H9 (cell line): ENCODE results near the gene COG2. TPM values are rescaled to one million over a fixed set of nuclear protein-coding genes. Genes with fewer than 3 reads are reported as not detected.

ENCODE experiments used
- DNase-seq: peaks from one replicate; pipeline ENCODE4 v3.0.0-alpha.2; 2017
- H2AFZ ChIP-seq: one replicate; pipeline ENCODE4 v1.6.1; 2013; ENCODE audit warnings: mild to moderate bottlenecking, low read length, control low read depth, moderate library complexity
- H2AK5ac ChIP-seq: 2 replicates; pipeline ENCODE4 v1.6.1; 2013; ENCODE audit warnings: low read length, control low read depth, mixed read lengths; ENCODE audit not compliant: insufficient read length
- H2BK120ac ChIP-seq: one replicate; pipeline ENCODE4 v1.6.1; 2013; ENCODE audit warnings: low read depth, mild to moderate bottlenecking, low read length, control low read depth, inconsistent platforms; ENCODE audit not compliant: poor library complexity, severe bottlenecking
- H2BK12ac ChIP-seq: 2 replicates; pipeline ENCODE4 v1.6.1; 2013; ENCODE audit warnings: low read length, control low read depth, mixed read lengths, low read depth; ENCODE audit not compliant: insufficient read length
- H2BK15ac ChIP-seq: 2 replicates; pipeline ENCODE4 v1.6.1; 2013; ENCODE audit warnings: low read depth, low read length, control low read depth
- H2BK20ac ChIP-seq: one replicate; pipeline ENCODE4 v1.6.1; 2013; ENCODE audit warnings: low read depth, mild to moderate bottlenecking, low read length, control low read depth, inconsistent platforms; ENCODE audit not compliant: poor library complexity, severe bottlenecking
- H2BK5ac ChIP-seq: 2 replicates; pipeline ENCODE4 v1.6.1; 2013; ENCODE audit warnings: low read length, control low read depth, mixed read lengths; ENCODE audit not compliant: insufficient read length
- H3K14ac ChIP-seq: 2 replicates; pipeline ENCODE4 v1.6.1; 2013; ENCODE audit warnings: low read length, control low read depth; ENCODE audit not compliant: insufficient read depth
- H3K18ac ChIP-seq: 2 replicates; pipeline ENCODE4 v1.6.1; 2013; ENCODE audit warnings: low read depth, mild to moderate bottlenecking, mixed read lengths, low read length, control low read depth; ENCODE audit not compliant: insufficient read length
- H3K23ac ChIP-seq: 2 replicates; pipeline ENCODE4 v1.6.1; 2013; ENCODE audit warnings: low read length, control low read depth, mixed read lengths, low read depth; ENCODE audit not compliant: insufficient read length
- H3K23me2 ChIP-seq: 2 replicates; pipeline ENCODE4 v1.6.1; 2013; ENCODE audit warnings: low read depth, mild to moderate bottlenecking, mixed read lengths, low read length, control low read depth; ENCODE audit not compliant: insufficient read length, poor library complexity, severe bottlenecking
- H3K27ac ChIP-seq: 2 replicates; pipeline ENCODE4 v1.5.1; 2013; ENCODE audit warnings: low read length, control low read depth, mixed read lengths, low read depth; ENCODE audit not compliant: insufficient read length
- H3K27me3 ChIP-seq: 2 replicates; pipeline ENCODE4 v1.6.1; 2013; ENCODE audit warnings: low read length, control low read depth, inconsistent platforms; ENCODE audit not compliant: insufficient read depth
- H3K4ac ChIP-seq: 2 replicates; pipeline ENCODE4 v1.6.1; 2013; ENCODE audit warnings: low read depth, mild to moderate bottlenecking, control low read depth, inconsistent platforms, low read length, moderate library complexity
- H3K4me1 ChIP-seq: 2 replicates; pipeline ENCODE4 v1.6.1; 2013; ENCODE audit warnings: low read length, control low read depth, inconsistent platforms; ENCODE audit not compliant: insufficient read depth
- H3K4me2 ChIP-seq: 2 replicates; pipeline ENCODE4 v1.6.1; 2013; ENCODE audit warnings: low read length, control low read depth, mixed read lengths; ENCODE audit not compliant: insufficient read length, insufficient read depth
- H3K56ac ChIP-seq: 2 replicates; pipeline ENCODE4 v1.6.1; 2013; ENCODE audit warnings: low read depth, mild to moderate bottlenecking, mixed read lengths, low read length, control low read depth; ENCODE audit not compliant: insufficient read length
- H3K79me1 ChIP-seq: 2 replicates; pipeline ENCODE4 v1.6.1; 2013; ENCODE audit warnings: low read depth, mild to moderate bottlenecking, moderate library complexity, low read length, control low read depth, inconsistent platforms; ENCODE audit not compliant: insufficient read depth, poor library complexity, severe bottlenecking
- H3K79me2 ChIP-seq: 2 replicates; pipeline ENCODE4 v1.6.1; 2013; ENCODE audit warnings: low read length, control low read depth, inconsistent platforms; ENCODE audit not compliant: insufficient read depth
- H3K9ac ChIP-seq: 2 replicates; pipeline ENCODE4 v1.6.1; 2013; ENCODE audit warnings: low read length, control low read depth, mixed read lengths; ENCODE audit not compliant: insufficient read length; ENCODE audit errors: extremely low read depth
- H3K9me3 ChIP-seq: one replicate; pipeline ENCODE4 v1.6.1; 2013; ENCODE audit warnings: low read depth, low read length, inconsistent platforms; ENCODE audit not compliant: control insufficient read depth
- H3T11ph ChIP-seq: one replicate; pipeline ENCODE4 v1.6.1; 2013; ENCODE audit warnings: mild to moderate bottlenecking, low read length, control low read depth, inconsistent platforms
- H4K20me1 ChIP-seq: one replicate; pipeline ENCODE4 v1.6.1; 2013; ENCODE audit not compliant: control insufficient read depth, insufficient read length, insufficient read depth
- H4K5ac ChIP-seq: 2 replicates; pipeline ENCODE4 v1.6.1; 2013; ENCODE audit warnings: low read depth, mild to moderate bottlenecking, mixed read lengths, low read length, control low read depth; ENCODE audit not compliant: insufficient read length
- H4K8ac ChIP-seq: replicated peaks from 2 replicates; pipeline ENCODE4 v1.6.1; 2013; ENCODE audit warnings: low read length, control low read depth, mixed read lengths, low read depth; ENCODE audit not compliant: insufficient read length
- H4K91ac ChIP-seq: 2 replicates; pipeline ENCODE4 v1.6.1; 2013; ENCODE audit warnings: low read depth, mild to moderate bottlenecking, moderate library complexity, mixed read lengths, low read length, control low read depth; ENCODE audit not compliant: insufficient read length
- H3K27ac Mint-ChIP-seq, 3 experiments: 2 replicates in 2 of 3; 3 replicates in 1 of 3; pipeline ENCODE4 v1.8.0; 2020 to 2021; ENCODE audit warnings: mixed read lengths in 3 of 3, mild to moderate bottlenecking in 1 of 3, moderate library complexity in 1 of 3
- H3K27me3 Mint-ChIP-seq: 2 replicates; pipeline ENCODE4 v1.8.0; 2021; ENCODE audit warnings: low read depth, mild to moderate bottlenecking, moderate library complexity, mixed read lengths
- H3K36me3 Mint-ChIP-seq, 3 experiments: 2 replicates in 2 of 3; 3 replicates in 1 of 3; pipeline ENCODE4 v1.8.0; 2020 to 2021; ENCODE audit warnings: low read depth in 3 of 3, mixed read lengths in 3 of 3; ENCODE audit not compliant: insufficient read depth in 1 of 3
- H3K4me1 Mint-ChIP-seq, 2 experiments: 2 replicates each; pipeline ENCODE4 v1.8.0; 2020; ENCODE audit warnings: mixed read lengths in 2 of 2
- H3K4me3 Mint-ChIP-seq, 2 experiments: 2 replicates in 1 of 2; 3 replicates in 1 of 2; pipeline ENCODE4 v1.8.0; 2020 to 2021; ENCODE audit warnings: mild to moderate bottlenecking in 2 of 2, mixed read lengths in 2 of 2, moderate library complexity in 1 of 2
- H3K9me3 Mint-ChIP-seq, 2 experiments: 2 replicates in 1 of 2; 3 replicates in 1 of 2; pipeline ENCODE4 v1.8.0; 2020; ENCODE audit warnings: mild to moderate bottlenecking in 2 of 2, mixed read lengths in 2 of 2, moderate library complexity in 1 of 2
- CTCF ChIP-seq: fragments of 200-600 bp; sonication (generic); conservative IDR thresholded peaks from 3 replicates; pipeline ENCODE4 v1.8.0; 2021; ENCODE audit warnings: antibody characterized with exemption, mild to moderate bottlenecking
- WGBS: extraction: QIAGEN DNeasy Blood & Tissue Kit; methylation state at CpG from one replicate; pipeline ENCODE4 v1.1.7; 2013; ENCODE audit warnings: missing lambda C conversion rate, low lambda C conversion rate, mixed read lengths; ENCODE audit not compliant: insufficient read length; ENCODE audit errors: extremely low coverage; 5-methylcytosine and 5-hydroxymethylcytosine counted together
- total RNA-seq: library from RNA; stranded (reverse); gene quantifications from 2 replicates; pipeline ENCODE4 v1.2.1, GENCODE V29; 2021

COG2 gene
- total RNA-seq, 1 experiment from 2014 or later: 42.2 TPM

GRCh38 chr1:230699716-230700115 is 57.4 kb downstream of the COG2 start:
- Histone ChIP-seq H2BK20ac (no peak overlapping the region), H2AK5ac (no peak overlapping the region), H2BK15ac (no peak overlapping the region), H3K4me2 (no peak overlapping the region), H2BK5ac (no peak overlapping the region), H3K56ac (no peak overlapping the region), H3K23me2 (no peaks in the 10 kb centered on the region), H4K8ac (no peak overlapping the region), H3K18ac (no peak overlapping the region), H4K91ac (no peak overlapping the region), H3K23ac (no peak overlapping the region), H4K20me1 (no peaks in the 10 kb centered on the region), H2AFZ (no peak overlapping the region), H3K9me3 (no peaks in the 10 kb centered on the region), H3K14ac (no peak overlapping the region), H3K79me2 (no peaks in the 10 kb centered on the region), H3T11ph (no peak overlapping the region), H3K4ac (no peak overlapping the region), H3K9ac (no peak overlapping the region), H2BK120ac (no peak overlapping the region), H3K4me1 (no peaks in the 10 kb centered on the region), H4K5ac (no peak overlapping the region), H3K27me3 (no peaks in the 10 kb centered on the region), H3K79me1 (no peaks in the 10 kb centered on the region), H3K27ac (no peak overlapping the region), H2BK12ac (no peak overlapping the region)
- H3K27ac Mint-ChIP-seq: no peak overlapping the region
- peaks cover 22% of the 10 kb centered on the region for H3K27me3 Mint-ChIP-seq
- no peak for TF ChIP-seq CTCF
- H3K9me3 Mint-ChIP-seq: no peaks in the 10 kb centered on the region
- H3K36me3 Mint-ChIP-seq: 0 out of 7 replicates have a peak, but pooled peaks cover 0 to 2% (median 0%) of the 10 kb centered on the region in 3 experiments
- WGBS: no CpG with 5 or more reads among the region's 1 CpG
- no peak overlapping the region for H3K4me3 Mint-ChIP-seq
- peaks cover 5 to 13% of the 10 kb centered on the region in 2 experiments for H3K4me1 Mint-ChIP-seq
- no peak for DNase-seq
